ENCODE results near the gene PFN4.

PFN4 gene

DNA sequence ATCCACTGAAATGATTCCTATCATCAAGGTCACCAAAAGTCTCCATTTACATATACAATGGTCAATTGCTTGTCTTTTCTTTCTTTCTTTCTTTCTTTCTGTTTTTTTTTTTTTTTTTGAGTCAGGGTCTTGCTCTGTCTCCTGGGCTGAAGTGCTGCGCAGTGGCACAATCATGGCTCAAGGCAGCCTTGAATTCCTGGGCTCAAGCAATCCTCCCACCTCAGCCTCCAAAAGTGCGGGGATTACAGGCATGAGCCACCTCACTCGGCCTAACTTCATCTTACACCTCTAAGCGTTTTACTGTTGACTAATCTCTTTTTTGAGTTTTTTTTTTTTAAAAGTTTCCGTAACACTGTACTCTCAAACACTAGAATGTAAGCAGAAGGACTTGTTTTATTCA is 47.9 kb downstream of the PFN4 start:
- TF ChIP-seq, protein P1, sequence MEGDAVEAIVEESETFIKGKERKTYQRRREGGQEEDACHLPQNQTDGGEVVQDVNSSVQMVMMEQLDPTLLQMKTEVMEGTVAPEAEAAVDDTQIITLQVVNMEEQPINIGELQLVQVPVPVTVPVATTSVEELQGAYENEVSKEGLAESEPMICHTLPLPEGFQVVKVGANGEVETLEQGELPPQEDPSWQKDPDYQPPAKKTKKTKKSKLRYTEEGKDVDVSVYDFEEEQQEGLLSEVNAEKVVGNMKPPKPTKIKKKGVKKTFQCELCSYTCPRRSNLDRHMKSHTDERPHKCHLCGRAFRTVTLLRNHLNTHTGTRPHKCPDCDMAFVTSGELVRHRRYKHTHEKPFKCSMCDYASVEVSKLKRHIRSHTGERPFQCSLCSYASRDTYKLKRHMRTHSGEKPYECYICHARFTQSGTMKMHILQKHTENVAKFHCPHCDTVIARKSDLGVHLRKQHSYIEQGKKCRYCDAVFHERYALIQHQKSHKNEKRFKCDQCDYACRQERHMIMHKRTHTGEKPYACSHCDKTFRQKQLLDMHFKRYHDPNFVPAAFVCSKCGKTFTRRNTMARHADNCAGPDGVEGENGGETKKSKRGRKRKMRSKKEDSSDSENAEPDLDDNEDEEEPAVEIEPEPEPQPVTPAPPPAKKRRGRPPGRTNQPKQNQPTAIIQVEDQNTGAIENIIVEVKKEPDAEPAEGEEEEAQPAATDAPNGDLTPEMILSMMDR (IDR thresholded peaks at IDR 0.05; ENCODE audit: extremely low read depth, insufficient read depth, missing control alignments): no peak
- in situ Hi-C loops (cut with MboI; ENCODE audit: low pct_unique_long_range_greater_than_20kb, low sequenced_read_pairs, unreplicated experiment): loop anchor here (10.0 kb wide), 1 partner anchor 250 kb away; no protein-coding TSS in a partner anchor

DNA sequence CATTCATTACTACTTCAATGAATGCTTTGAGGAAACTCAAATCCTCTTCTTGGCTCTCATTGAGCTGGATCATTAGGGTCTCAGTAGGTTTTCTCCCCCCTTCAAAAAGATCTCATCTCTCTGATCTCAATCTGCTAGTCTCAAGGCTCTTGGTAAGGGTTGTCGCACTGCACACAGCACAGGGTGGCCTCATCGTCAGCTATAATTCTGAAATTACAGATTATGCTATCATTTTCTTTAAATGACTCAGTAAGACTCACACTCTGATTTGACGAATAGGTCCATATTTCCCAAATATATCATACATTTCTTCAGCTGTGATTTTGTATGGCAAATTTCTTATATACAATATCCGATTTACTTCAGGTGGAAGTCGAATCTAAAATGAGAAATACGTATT is 49.3 kb downstream of the PFN4 start:
- TF ChIP-seq, protein P1 (IDR thresholded peaks at IDR 0.05; ENCODE audit: extremely low read depth, insufficient read depth, missing control alignments): no peak
- no peak for DNase-seq (ENCODE audit: low spot score)
- in situ Hi-C loops (cut with MboI; ENCODE audit: low pct_unique_long_range_greater_than_20kb, low sequenced_read_pairs, unreplicated experiment): loop anchor here (10.0 kb wide), 1 partner anchor 249 kb away; no protein-coding TSS in a partner anchor

More for the DNA sequence above, 47.9 kb downstream of the PFN4 start:
- no peak for DNase-seq (ENCODE audit: low spot score)

DNA sequence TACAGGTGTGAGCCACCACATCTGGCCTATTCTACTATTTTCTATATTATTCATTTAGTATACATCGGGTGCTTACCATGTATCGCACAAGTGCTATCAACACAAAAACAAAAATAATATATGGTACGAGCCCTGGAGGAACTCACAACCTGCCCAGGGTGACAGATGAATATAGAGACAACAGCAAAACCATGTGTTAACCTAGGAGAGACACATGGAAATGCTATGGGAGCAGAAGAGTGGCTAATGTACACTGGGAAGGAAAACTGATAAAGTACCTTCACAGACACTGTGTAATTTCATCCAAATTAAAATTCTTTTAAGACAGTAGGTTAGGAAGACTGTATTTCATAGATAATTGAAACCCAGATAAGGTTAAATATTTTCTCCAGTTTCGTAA is 50.9 kb downstream of the PFN4 start:
- TF ChIP-seq, protein P1 (IDR thresholded peaks at IDR 0.05; ENCODE audit: extremely low read depth, insufficient read depth, missing control alignments): no peak
- DNase-seq (ENCODE audit: low spot score): no peak
- in situ Hi-C loops (cut with MboI; ENCODE audit: low pct_unique_long_range_greater_than_20kb, low sequenced_read_pairs, unreplicated experiment): loop anchor here (10.0 kb wide), 1 partner anchor 247 kb away; no protein-coding TSS in a partner anchor

DNA sequence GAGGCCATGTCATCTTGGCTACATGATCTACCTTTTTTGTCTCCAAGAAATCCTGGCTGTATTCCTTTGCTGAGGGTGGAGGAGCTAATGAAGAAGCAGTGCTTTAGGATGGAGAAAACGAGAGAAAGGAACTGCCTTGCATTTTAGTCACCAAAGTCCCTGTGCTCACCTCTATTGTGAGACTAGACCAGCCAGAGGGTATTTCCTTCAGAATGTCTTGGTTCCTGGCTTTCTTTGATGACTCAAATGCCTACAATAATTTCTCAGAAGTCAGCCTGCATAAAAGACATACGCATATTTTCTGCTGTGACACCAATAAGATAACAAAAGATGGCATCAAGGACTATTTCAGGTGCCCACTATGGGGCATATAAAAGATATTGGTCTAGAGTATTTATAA is 57.8 kb downstream of the PFN4 start:
- in situ Hi-C loops (cut with MboI; ENCODE audit: low pct_unique_long_range_greater_than_20kb, low sequenced_read_pairs, unreplicated experiment): no loop called here
- DNase-seq (ENCODE audit: low spot score): no peak
- TF ChIP-seq, protein P1 (IDR thresholded peaks at IDR 0.05; ENCODE audit: extremely low read depth, insufficient read depth, missing control alignments): no peak

All from GM13977 (cell line).